ENCODE data around the gene SDF4.

GRCh38 chr1:1216770-1217620 lies 14.8 kb downstream of the SDF4 start:
- no peak for TF ChIP-seq CTCF (IDR thresholded peaks at IDR 0.05; ENCODE audit: low read depth, low read length)
- no peak for TF ChIP-seq EZH2phosphoT487 (IDR thresholded peaks at IDR 0.05; ENCODE audit: low read depth)

Measured in OCI-LY3 (cell line).